GM18873 (cell line): ENCODE measurements around the gene PDGFRA.

Experiments used
- ATAC-seq: cut with Tn5 transposase; IDR thresholded peaks from one replicate; pipeline ENCODE4 v1.9.1; 2021; ENCODE audit warnings: mild to moderate bottlenecking, moderate library complexity, moderate number of reproducible peaks; ENCODE audit not compliant: unreplicated experiment, low FRiP score

PDGFRA gene

DNA sequence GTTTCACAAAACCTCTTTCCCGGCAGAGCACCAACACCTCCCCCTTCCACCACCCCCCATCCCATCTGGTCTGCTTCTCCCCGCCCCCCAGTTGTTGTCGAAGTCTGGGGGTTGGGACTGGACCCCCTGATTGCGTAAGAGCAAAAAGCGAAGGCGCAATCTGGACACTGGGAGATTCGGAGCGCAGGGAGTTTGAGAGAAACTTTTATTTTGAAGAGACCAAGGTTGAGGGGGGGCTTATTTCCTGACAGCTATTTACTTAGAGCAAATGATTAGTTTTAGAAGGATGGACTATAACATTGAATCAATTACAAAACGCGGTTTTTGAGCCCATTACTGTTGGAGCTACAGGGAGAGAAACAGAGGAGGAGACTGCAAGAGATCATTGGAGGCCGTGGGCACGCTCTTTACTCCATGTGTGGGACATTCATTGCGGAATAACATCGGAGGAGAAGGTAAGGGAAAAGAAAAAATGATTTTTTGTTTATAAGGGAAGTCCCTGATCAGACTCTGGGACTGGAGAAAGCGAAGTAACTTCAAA, at the start of gene PDGFRA:
PDGFRA (plus strand) TSS at position 333 of the 541 bp plus-strand sequence. CDS start 29,476 bp downstream, outside the sequence.
- no peak for ATAC-seq

DNA sequence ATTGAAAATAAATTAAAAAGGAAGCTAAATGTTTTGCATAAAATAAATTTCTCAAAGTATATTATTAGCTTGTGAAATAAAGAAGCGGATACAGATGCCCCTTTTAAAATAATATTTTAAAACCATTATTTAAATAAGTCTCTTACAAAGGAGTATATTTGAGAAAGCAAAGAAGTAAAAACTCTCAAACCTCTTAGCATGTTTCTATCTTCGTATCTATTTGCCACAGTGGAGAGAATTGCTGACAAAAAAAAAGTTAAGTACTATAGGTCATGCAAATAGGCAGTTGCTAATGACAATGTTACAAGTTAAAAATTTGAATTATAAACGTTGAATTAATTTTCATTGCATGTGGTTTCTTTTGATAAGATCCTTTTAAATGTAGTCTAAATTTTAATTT, 44.5 kb upstream of the PDGFRA start:
- no peak for ATAC-seq

DNA sequence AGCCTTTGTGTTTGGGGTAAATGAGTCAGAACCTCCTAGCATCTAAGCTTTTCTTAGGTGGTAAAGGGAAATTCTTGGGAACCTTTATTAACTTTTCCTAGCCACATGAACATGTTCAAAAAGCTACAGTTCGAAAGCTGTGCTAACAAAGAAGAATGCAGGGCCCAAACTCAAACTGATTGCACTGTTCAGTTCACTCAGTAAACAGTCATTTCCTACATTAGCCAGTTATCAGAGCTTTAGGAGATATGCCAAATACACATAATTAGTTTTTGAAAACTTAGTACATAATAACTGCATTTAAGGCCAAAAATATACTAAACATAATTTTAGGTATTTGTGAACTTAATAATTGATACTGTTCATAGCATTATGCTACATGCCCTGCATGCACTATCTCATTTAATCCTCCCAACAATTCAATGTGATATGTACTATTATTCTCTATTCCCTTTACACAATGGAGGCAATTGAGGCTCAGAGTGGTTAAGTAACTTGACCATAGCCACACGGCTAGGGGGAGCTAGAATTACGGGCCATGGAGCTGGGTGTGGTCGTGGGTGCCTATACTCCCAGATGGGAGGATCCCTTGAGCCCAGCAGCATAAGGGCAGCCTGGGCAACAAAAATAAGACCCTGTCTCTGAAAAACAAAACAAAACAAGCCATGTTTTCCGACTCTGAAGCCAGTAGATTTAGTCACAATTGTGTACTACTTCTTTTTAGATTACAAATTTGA, 43.9 kb upstream of the PDGFRA start:
- ATAC-seq: no peak

DNA sequence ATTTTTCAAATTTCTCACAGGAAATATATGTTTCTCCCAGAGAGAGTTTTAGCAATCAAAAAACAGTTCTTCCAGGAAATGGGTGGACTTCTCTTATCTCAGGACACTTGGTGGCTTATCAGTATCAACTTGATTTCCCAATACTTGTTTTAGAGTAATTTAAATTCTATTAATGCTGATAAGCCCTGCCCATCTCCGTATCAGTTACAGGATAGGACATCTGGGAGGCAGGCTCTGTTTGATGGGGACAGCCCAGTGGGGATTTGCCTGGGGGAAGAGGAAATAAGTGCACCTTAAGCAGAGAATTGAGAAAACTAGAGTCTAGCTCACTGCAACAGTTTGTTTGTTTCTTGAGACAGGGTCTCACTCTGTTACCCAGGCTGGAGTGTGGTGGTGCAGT, 43.2 kb upstream of the PDGFRA start:
- ATAC-seq: no peak

DNA sequence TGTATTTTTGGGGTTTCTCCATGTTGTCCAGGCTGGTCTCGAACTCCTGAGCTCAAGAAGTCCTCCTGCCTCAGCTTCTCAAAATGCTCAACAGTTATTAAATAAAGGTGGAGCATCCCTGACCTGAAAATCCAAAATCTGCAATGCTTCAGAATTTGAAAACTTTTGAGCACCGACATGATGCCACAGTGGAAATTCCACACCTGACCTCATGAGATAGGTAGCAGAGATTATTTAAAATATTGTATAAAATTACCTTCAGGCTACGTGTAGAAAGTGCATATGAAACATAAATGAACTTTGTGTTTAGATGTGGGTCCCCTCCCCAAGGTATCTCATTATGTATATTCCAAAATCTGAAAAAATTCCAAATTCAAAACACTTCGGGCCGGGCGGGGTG, 42.7 kb upstream of the PDGFRA start:
- ATAC-seq: no peak

DNA sequence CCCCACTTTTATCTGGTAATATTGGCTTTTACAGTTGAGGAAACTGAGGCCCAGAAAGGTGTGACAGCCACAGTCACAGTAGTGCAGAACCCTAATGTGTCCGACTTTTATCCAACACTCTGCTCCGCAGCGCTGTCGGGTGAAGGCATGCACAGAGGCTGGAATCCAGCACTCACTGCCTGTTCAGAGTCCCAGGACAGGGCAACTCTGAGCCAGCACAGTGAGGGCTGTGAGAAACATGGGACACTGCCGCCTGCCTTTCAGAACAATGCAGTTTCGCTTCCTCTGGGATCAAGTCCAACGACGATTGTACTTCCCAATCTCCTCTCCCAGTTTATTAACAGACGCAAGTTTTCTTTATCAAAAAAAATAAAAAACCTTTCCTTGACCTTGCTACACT, 41.9 kb upstream of the PDGFRA start:
- ATAC-seq: no peak

DNA sequence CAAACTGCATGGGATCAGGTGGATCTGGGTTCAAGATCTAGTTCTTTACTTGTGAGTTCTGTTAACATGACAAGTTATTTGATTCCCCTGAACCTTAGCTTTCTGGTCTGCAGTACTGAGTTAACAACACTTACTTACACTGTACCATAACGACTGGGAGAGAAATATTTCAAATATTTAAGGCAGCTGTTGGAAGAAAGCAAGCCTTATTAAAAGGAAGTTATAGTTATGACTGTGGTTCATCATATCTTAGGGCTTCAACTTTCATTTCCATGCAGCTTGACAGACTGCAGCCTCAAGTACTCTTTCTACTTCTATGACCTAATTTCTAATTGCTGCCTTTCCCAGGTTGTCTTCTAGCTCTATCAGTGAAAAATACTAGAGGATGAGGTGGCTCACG, 40.0 kb upstream of the PDGFRA start:
- ATAC-seq: no peak

DNA sequence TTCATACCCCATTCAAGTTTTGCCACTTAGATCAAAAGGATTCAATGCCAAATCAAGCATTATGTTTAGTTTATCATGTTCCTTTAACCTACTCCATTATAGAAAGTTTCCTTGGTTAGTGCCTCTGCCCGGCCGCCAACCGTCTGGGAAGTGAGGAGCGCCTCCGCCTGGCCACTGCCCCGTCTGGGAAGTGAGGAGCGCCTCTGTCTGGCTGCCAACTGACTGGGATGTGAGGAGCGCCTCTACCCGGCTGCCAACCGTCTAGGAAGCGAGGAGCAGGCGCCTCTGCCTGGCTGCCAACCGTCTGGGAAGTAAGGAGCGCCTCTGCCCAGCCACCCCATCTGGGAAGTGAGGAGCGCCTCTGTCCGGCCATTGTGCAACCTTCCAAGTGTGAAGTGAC, 36.3 kb upstream of the PDGFRA start:
- ATAC-seq: no peak

DNA sequence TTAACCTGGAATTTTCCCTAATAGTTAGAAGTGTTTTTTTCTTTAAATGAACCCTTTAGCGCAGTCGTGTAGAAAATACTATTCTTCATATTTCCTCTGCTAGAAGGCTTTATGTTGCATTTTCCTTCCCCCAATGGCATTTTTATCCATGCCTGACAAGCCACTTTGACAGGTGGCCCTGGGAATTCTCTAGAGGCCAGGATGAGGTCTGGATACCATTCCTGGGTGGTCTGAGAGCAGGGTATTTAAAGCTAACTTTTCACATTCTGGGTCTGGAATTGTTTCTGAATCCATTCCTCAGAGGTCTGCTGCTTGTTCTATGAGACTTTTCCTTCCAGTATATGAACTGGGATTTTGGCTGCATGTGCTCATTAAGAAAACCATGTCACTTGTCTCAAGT, 31.2 kb upstream of the PDGFRA start:
- no peak for ATAC-seq

DNA sequence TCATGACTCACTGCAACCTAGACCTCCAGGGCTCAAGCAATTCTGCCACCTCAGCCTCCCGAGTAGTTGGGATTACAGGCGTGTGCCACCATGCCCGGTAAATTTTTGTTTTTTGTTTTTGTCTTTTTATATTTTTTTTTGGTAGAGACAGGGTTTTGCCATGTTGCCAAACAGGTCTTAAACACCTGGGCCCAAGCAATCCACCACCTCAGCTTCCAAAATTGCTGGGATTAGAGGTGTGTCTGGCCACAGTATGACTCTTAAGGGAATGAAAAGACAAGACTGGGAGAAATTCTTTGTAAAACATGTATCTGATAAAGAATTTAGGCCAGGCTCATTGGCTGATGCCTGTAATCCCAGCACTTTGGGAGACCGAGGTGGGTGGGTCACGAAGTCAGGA, 29.2 kb upstream of the PDGFRA start:
- no peak for ATAC-seq

DNA sequence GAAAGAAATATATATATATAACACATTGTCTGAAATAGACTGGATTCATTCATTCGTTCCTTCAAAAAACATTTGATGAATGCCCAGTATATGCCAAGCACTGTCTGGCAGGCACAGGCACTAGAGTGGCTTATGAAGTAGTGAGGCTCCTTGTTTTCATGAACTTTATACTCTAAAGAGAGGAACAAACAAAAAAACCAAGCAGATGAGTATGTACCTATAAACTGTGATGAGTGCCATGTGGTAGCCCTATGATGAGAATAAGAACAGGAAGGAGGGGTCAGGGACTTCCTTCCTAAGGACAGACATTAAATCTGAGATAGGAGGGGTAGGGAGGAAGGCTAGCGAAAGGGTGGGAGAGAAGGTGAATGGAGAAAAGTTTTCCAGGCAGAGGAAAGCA, 19.5 kb upstream of the PDGFRA start:
- no peak for ATAC-seq

DNA sequence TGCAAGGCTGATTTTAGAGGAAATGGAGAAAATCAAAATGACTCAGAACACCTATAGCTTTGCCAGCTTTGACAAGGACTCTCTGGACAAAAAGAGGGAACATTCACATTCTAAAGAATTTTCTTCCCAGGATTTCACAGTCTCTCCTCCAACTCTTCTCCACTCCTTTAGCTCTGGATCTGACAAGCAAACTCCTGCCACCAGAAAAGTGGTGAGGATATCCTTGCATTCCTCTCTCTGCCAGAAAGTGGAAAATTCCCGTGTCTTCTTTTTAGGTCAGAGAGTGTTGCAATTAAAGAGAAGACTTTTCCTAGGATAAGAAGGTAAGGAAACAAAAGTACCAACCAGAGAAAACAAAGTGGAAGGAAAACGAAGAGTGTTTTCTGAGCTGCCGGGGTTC, 16.1 kb upstream of the PDGFRA start:
- no peak for ATAC-seq

DNA sequence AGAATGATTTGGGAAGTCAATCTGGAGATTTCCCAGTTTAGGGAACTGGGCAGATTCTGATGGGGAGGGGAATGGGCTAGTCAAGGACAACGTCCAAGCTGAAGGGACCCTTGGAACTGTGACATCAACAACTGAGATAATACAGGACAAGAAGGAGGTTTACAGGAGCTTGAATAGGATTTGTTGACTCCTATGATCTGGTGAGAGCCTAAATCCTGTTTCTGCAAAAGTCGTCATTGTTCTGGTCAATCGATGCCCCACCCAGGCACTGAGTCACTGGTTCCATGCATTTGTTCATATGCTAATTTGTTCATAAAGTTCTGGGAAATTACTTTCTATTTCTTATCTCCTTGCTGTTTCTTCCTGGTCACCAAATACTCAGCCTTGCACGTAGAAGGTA, 15.3 kb upstream of the PDGFRA start:
- no peak for ATAC-seq

DNA sequence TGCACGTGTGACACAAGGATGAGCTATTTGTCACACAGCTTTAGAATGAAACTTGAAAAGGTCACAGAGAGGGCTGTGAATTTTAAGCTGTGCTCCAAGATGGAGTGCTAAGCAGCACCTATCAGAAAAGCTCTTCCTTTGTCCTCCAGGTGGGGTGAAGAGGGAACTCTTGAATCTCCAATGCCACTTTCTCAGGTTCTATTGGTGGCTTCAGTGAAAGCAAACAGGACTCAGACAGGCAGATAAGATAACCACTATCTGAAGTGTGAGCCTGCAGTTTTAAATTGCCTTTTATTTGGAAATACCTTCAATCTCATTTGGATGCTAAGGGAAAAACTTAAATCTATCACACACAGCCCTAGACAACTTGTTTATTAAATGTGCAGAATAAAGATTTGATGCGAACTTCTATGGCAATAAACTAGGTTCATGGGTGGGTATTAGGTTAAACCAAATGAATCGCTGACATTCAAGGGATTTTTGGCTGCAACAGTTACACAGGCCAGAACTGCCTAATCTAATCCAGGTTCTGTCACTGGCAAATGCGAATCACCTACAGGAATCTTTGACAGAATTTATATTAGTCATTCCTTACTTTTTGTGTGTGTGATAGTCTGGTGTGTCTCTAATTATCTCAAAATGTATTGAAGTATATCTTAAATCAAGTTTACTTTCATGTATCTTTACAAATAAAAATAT, 13.6 kb upstream of the PDGFRA start:
- ATAC-seq: no peak

DNA sequence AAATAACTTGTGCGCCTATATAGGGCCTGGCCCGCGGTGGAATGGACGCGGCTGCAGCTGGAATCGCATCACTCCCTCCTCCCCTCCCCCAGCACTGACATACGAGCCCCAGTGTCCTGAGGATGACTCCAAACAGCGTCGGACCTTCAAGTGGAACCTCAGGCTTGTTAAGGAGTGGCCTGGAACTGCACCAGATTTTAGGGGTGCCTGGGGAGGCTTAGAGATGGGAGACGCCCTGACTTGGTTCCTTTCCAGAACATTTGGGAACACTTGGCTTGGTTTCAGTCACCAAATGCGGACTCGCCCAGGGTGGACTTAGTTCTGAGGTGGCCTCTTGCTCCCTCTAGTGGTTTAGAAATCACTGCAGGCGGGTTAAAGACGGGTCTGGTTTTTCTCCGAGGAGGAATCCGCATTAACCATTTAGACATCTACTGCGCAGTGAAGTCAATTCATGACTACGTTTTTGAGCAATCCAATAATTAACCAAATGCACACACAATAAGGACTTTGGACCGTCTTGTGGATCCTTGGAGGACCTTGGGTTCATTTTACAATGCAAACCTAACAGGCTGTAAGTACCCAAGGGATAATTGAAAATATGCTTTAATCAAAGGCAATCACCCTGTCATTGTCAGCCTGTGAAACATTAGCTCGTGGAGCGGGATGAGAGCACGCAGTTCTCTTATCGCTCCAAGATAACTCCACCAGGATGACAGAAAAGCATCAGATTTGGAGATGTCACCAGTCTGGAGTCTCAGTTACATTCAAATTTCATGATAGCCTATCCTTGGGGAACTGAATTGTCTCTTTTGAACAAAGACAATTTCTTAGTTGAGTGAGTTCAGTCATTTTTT, 11.2 kb upstream of the PDGFRA start:
- no peak for ATAC-seq

DNA sequence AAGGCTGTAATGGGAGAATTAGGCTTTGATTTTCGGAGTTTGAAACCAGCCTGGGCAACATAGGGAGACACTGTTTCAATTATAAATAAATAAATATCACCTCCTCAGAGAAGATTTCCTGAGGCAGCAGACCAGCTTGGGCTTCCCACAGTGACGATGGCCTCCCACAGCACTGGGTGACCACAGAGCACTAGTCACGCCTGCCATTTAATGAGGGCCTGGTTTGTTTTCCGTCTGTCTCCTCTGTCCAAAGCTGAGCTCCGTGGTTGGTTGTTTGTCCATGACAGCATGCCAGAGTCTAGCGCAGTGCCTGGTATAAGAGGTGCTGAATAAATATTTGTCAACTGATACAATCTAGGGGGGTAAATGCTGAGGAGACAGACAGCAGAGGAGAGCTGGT, 10.4 kb upstream of the PDGFRA start:
- ATAC-seq: no peak

DNA sequence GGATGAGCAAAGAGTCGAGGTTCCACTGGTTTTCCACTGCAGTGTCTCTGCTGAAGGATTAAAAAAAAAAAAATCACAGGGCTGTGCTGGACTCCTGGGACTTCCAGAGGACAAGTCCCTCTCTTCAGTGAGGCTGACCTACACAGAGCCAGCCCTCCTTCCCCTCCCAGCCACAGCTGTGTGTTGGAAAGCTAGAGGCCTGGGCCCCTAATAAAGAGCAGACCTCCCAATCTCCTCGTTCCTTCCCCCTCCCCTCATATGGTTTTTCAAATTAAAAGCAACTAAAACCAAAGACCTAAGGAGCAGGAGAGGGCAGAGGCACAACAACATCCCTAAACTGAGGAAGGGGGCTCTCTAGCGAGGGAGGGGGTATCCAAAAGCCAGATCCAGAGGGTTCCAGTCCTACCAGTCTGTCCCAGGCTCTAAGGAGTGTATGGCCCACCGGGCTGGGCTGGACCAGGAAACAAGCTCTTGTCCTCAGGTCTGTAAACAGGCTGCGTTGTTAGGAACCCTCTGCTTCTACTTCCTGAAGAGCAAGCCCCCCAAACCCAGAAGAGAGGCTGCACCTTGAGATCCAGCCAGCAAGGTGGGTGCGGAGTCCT, 4.0 kb upstream of the PDGFRA start:
- ATAC-seq: no peak

DNA sequence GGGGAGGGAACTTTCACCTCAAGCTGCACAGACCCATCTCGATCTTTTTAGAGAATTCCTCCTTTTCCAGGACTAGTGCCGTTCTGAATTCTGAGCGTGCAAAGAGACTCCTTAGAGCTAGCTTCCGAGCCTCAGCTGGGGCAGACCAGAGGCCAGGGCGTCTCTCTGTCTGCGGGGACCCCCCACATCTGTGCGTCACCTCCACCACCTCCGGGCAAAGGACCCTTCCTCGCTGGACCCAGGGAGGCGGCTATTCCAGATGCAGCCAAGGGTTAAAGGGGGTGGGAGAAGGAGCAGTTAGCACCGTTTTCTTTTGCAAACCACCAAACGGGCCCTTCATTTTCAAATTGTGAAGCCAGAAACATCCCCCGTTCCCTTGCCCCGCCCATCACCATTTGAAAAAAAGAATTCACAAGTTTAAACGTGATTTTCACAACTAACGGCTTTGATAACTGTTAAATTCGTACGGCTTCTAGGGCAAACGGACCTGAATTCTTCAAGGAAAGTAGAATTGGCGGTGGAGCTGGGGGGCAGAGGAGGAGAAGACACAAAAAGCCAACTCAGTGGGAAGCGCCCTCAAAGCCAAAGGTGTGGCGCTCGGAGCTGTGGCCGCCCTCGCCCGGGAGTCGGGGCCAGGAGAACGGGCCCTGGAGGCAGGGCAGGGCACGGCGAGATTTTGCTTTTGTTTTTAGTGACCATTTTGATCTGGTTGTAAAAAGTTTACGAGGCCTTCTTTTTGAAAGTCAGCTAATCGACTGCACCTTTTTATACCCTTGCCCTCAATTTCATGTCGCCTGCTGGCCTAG, 3.3 kb upstream of the PDGFRA start:
- no peak for ATAC-seq

DNA sequence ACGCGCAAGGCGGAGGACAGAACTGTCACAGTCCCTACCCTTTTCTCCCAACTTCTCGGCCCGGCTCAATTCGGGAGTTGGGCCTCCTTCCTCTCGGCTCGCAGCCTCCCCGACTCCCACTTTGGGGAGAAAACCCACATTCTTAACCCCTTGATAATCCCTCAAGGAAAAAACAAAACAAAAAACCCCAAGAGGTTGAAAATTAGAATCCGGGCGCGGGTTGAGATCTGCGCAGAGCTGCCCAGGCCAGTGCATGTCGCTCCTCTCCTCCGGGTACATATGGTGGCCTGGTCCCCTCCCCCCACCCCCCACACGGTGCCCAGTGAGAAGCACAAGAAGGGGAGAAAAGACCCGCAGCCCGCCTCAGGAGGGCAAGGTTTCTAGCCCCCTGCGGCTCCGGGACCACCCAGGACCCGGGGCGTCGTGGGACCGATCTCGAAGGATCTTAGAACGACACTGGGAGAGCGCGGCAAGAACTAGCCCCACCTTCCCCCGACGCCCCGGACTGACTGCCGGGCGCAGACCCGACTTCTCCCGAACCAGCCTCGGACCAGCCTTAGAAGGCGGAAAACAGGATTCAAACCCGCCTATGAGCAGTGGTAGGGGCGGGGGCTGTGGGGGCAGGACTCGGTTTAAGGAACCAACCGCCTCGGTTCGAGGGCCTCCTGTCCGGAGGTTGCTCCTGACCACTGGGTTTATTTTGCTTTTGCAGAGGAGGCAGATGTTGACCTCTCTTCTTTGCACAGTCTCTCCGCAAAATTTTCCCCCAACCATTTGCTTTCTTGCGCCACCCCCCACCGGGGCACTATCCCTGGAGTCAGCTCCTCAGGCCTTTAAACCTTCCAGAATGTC, 2.5 kb upstream of the PDGFRA start:
- no peak for ATAC-seq
